ENCODE results near the gene SLC66A3. TPM values are rescaled to one million over a fixed set of nuclear protein-coding genes. Genes with fewer than 3 reads are reported as not detected.

The SLC66A3 gene
- polyA plus RNA-seq, 1 donor from 2014 or later, result 48.6 TPM

DNA sequence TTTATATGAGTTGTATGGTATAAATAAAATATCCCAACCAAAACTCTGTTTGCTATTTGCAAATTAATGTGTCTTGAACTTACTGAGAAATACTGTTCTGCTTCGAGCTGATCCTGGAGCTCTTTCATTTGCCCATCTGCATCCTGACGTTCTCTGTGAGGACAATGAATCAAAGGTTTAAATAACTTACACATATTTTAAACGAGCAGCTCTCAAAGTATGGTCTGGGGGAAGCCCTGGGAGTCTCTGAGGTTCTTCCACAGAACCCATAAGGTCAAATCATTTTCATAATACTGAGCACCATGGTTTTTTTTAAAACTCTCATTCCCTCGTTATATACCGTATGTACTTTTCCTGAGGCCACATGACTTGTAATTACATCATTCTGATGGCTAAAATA is 46.7 kb downstream of the SLC66A3 start:
- Mint-ChIP-seq H3K9me3 (no peaks in the 10 kb centered on the region), H3K36me3 (peaks cover 7% of the 10 kb centered on the region), H3K4me1 (peaks cover 3 to 13% (median 11%) of the 10 kb centered on the region in 3 donors), H3K27me3 (no peaks in the 10 kb centered on the region), H3K27ac (peak overlapping the region in 1 of 3 donors; percentile 12), H3K4me3 (no peak overlapping the region)

DNA sequence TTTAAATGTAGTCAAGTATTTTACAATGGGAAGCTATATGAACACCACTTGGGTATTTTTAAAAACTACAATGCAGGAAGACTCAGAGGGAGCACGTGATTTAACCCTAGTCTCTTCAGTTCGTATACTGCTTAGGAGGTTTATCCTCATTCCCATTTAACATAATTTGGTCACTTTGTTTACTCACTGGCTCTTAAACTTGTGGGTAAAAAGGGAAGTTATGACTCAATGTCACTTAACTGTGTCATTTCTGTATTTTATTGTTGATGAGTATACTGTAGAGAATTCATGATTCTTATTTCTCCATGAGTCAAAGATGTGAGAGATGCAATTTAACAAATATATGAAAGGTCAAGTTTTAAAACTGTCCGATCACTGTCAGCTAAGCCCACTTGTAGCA is 48.2 kb downstream of the SLC66A3 start:
- peaks cover 7% of the 10 kb centered on the region for H3K36me3 Mint-ChIP-seq
- H3K4me1 Mint-ChIP-seq, result peaks cover 3 to 13% (median 11%) of the 10 kb centered on the region in 3 donors
- H3K27me3 Mint-ChIP-seq, result no peaks in the 10 kb centered on the region
- H3K4me3 Mint-ChIP-seq, result no peak overlapping the region
- no peaks in the 10 kb centered on the region for H3K9me3 Mint-ChIP-seq
- peak overlapping the region in 1 of 3 donors; percentile 43 for H3K27ac Mint-ChIP-seq

DNA sequence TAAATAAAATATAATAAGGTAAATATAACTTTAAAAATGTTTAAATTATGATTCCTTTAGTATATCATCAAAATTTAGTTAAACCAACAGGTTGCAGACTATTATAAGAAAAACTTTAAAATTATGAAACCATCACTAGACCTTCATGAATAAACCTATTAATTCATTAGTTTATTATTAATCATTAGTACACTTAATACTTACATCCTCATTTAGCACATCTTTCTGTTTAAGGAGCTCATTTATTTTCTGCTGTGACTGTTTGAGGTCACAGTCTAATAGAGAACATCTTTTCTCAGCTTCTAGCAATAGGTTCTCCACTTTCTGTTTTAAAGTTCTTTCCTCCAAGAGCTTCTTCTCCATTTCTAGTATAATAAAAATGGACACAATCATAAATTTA is 52.8 kb downstream of the SLC66A3 start:
- H3K36me3 Mint-ChIP-seq, result peaks cover 9% of the 10 kb centered on the region

DNA sequence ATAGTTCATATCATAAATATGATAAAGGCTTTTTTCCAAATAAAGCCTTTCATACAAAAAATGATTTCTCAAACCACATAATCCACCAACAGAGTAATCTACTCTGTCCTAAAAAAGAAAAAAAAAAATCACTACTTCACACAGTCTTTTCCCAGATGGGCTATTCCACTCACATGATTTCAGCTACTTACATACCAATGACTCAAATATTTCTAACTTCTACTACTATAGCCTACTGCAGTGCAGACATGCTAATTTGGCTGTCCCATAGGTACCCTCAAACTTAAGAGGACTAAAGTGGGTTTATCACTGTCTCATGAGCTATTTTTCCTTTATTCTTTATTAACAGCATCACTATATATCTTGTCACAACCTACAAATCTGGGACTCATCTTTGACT is 57.4 kb downstream of the SLC66A3 start:
- H3K4me1 Mint-ChIP-seq, result no peaks in the 10 kb centered on the region
- no peak overlapping the region for H3K4me3 Mint-ChIP-seq
- no peaks in the 10 kb centered on the region for H3K27me3 Mint-ChIP-seq
- no peaks in the 10 kb centered on the region for H3K9me3 Mint-ChIP-seq
- peaks cover 1% of the 10 kb centered on the region for H3K36me3 Mint-ChIP-seq
- no peak overlapping the region for H3K27ac Mint-ChIP-seq

More for the DNA sequence above, 52.8 kb downstream of the SLC66A3 start:
- H3K9me3 Mint-ChIP-seq, result no peaks in the 10 kb centered on the region
- H3K4me3 Mint-ChIP-seq, result no peak overlapping the region
- H3K27ac Mint-ChIP-seq, result no peak overlapping the region
- no peaks in the 10 kb centered on the region for H3K27me3 Mint-ChIP-seq
- H3K4me1 Mint-ChIP-seq, result peaks cover 3 to 13% (median 11%) of the 10 kb centered on the region in 3 donors

DNA sequence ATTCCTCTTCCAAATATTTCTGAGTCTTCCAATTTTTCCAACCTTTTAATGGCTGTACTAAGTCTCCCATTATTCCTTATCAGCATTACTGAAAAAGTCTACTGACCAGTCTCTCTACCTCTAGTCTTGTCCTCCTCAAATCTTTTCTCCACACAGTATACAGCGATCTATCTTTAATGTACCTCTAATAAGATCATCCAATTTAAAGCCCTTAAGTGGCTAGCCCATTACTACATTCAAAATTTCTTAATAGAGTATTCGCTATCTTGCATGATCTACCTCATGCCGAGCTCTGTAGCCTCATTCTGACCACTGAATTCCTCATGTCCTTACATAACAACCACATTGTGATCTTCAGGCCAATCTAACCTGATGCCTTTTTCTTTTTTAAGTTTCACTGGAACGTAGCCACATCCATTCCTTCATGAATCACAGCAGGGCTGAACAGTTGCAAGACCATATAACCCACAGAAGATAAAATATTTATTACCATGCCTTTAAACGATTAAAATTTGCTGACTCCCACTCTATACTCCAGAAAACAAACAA is 57.9 kb downstream of the SLC66A3 start:
- Mint-ChIP-seq H3K9me3 (no peaks in the 10 kb centered on the region), H3K4me1 (no peaks in the 10 kb centered on the region), H3K27me3 (no peaks in the 10 kb centered on the region), H3K4me3 (no peak overlapping the region), H3K27ac (no peak overlapping the region), H3K36me3 (peaks cover 2% of the 10 kb centered on the region)

GRCh38 chr2:11213975-11214374 is 58.7 kb downstream of the SLC66A3 start:
- H3K27me3 Mint-ChIP-seq, result no peaks in the 10 kb centered on the region
- no peak overlapping the region for H3K4me3 Mint-ChIP-seq
- H3K36me3 Mint-ChIP-seq, result peaks cover 3% of the 10 kb centered on the region
- H3K9me3 Mint-ChIP-seq, result no peaks in the 10 kb centered on the region
- no peaks in the 10 kb centered on the region for H3K4me1 Mint-ChIP-seq
- no peak overlapping the region for H3K27ac Mint-ChIP-seq

GRCh38 chr2:11214770-11215169 is 59.5 kb downstream of the SLC66A3 start:
- Mint-ChIP-seq H3K27ac (no peak overlapping the region), H3K4me1 (no peaks in the 10 kb centered on the region), H3K36me3 (peaks cover 3% of the 10 kb centered on the region), H3K4me3 (no peak overlapping the region), H3K27me3 (no peaks in the 10 kb centered on the region), H3K9me3 (no peaks in the 10 kb centered on the region)

DNA sequence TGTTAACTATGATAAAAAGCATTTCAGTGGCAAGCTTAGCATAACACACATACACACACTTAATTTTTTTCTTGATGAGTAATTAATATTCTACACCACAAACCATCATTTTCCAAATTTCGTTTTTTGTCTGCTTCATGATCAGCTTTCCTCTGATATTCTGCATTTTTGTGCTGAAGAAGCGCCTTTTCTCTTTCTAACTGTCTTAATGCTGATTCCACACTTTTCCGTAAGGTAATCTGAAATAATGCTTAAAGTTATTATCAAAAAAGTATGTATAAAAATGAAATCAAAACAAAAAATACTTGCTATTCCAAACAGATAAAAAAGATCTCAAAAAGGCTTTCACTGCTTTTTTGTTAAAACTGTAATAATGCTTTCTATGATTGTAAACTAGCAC is 60.1 kb downstream of the SLC66A3 start:
- peaks cover 3% of the 10 kb centered on the region for H3K36me3 Mint-ChIP-seq
- no peaks in the 10 kb centered on the region for H3K27me3 Mint-ChIP-seq
- H3K9me3 Mint-ChIP-seq, result no peaks in the 10 kb centered on the region
- H3K27ac Mint-ChIP-seq, result no peak overlapping the region
- H3K4me1 Mint-ChIP-seq, result no peaks in the 10 kb centered on the region
- no peak overlapping the region for H3K4me3 Mint-ChIP-seq

GRCh38 chr2:11220445-11220844 is 65.2 kb downstream of the SLC66A3 start:
- H3K27me3 Mint-ChIP-seq, result no peaks in the 10 kb centered on the region
- H3K27ac Mint-ChIP-seq, result no peak overlapping the region
- peaks cover 0 to 5% (median 3%) of the 10 kb centered on the region in 3 donors for H3K4me1 Mint-ChIP-seq
- H3K4me3 Mint-ChIP-seq, result no peak overlapping the region
- H3K36me3 Mint-ChIP-seq, result peaks cover 5% of the 10 kb centered on the region
- no peaks in the 10 kb centered on the region for H3K9me3 Mint-ChIP-seq

GRCh38 chr2:11222845-11223244 is 67.6 kb downstream of the SLC66A3 start:
- H3K27me3 Mint-ChIP-seq, result no peaks in the 10 kb centered on the region
- H3K27ac Mint-ChIP-seq, result no peak overlapping the region
- H3K9me3 Mint-ChIP-seq, result no peaks in the 10 kb centered on the region
- H3K4me1 Mint-ChIP-seq, result peaks cover 0 to 10% (median 3%) of the 10 kb centered on the region in 3 donors
- peaks cover 5% of the 10 kb centered on the region for H3K36me3 Mint-ChIP-seq
- H3K4me3 Mint-ChIP-seq, result no peak overlapping the region

- H3K4me1 Mint-ChIP-seq, result peaks cover 0 to 10% (median 6%) of the 10 kb centered on the region in 3 donors
- no peak overlapping the region for H3K4me3 Mint-ChIP-seq
Measured at GRCh38 chr2:11224887-11225286, 69.6 kb downstream of the SLC66A3 start.

GRCh38 chr2:11227595-11227994 is 72.3 kb downstream of the SLC66A3 start:
- no peak overlapping the region for H3K27ac Mint-ChIP-seq
- H3K9me3 Mint-ChIP-seq, result no peaks in the 10 kb centered on the region
- H3K36me3 Mint-ChIP-seq, result peaks cover 2% of the 10 kb centered on the region
- no peak overlapping the region for H3K4me3 Mint-ChIP-seq
- H3K4me1 Mint-ChIP-seq, result peaks cover 0 to 10% (median 6%) of the 10 kb centered on the region in 3 donors
- no peaks in the 10 kb centered on the region for H3K27me3 Mint-ChIP-seq

More at GRCh38 chr2:11224887-11225286, 69.6 kb downstream of the SLC66A3 start:
- Mint-ChIP-seq H3K9me3 (no peaks in the 10 kb centered on the region), H3K27me3 (no peaks in the 10 kb centered on the region), H3K36me3 (peaks cover 3% of the 10 kb centered on the region), H3K27ac (no peak overlapping the region)

Other genes with a start within 250 kb of the SLC66A3 start
- gene KCNF1, start 243.5 kb upstream of the SLC66A3 start, polyA plus RNA-seq, result not detected
- 13.3 TPM for gene ROCK2, start 189.2 kb downstream of the SLC66A3 start, polyA plus RNA-seq

Data from IgD-negative memory B cell (primary cell).